Measurements from ENCODE around the gene RHCE. TPM values are rescaled to one million over a fixed set of nuclear protein-coding genes. Genes with fewer than 3 reads are reported as not detected.
A peak's percentile ranks its signal among the peaks of the same experiment; 100 is the strongest.
"Not testable (repeated sequence)": the region's sequence is repeated elsewhere in the genome, so short reads cannot be mapped to it uniquely, and the experiment has no call there.

Gene RHCE
- total RNA-seq, 1 experiment from 2014 or later = 0.92 TPM

DNA sequence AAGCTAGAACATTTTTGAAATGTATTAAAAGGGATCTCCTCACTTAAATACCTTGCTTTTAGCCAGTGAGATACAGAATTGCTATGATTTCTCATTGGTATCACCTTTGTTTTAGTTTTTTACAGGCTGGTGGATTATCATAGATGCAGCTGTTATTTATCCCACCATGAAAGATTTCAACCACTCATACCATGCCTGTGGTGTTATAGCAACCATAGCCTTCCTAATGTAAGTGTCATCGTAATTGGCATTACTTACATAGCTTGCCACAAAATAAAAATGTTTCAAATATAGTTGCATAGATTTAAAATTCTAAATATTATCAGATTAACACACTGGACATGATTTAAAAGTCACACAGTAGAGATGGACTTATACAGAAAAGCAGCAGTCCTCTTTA lies 77.8 kb downstream of the RHCE start:
- DNase-seq (ENCODE audit: low read depth) = peak; percentile 60

DNA sequence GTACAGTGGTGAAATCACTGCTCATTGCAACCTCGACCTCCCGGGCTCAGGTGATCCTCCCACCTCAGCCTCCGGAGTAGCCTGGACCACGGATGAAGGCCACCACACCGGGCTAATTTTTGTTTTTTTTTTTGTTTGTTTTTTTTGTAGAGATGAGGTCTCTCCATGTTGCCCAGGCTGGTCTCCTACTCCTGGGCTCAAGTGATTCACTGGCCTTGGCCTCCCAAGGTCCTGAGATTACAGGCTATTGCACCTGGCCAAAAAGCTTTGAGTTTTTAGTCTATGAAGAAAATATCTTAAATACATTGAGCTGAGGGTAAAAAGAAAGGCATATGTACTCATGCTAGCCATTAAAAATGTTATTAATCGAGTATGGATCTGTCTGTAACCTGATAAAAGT lies 78.9 kb downstream of the RHCE start:
- no peak for DNase-seq (ENCODE audit: low read depth)

DNA sequence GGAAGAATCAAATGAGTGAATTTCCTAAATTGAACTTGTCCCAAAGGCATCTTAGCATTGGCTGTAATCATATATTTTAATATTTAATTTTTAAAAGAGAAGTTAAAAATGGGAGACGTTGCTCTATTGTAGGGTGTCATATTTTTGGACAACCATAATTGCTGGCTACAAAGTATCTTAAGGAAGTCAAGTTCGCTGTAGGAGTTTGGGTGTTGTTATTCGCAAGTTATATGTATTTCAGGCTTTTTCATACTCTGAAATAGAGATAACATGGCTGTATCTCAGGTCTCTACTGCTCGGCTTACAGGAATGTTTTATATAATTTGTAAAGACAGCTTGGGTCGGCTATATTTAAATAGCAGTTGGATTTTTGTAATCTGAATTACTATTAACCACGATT lies 81.6 kb downstream of the RHCE start:
- no peak for DNase-seq (ENCODE audit: low read depth)

DNA sequence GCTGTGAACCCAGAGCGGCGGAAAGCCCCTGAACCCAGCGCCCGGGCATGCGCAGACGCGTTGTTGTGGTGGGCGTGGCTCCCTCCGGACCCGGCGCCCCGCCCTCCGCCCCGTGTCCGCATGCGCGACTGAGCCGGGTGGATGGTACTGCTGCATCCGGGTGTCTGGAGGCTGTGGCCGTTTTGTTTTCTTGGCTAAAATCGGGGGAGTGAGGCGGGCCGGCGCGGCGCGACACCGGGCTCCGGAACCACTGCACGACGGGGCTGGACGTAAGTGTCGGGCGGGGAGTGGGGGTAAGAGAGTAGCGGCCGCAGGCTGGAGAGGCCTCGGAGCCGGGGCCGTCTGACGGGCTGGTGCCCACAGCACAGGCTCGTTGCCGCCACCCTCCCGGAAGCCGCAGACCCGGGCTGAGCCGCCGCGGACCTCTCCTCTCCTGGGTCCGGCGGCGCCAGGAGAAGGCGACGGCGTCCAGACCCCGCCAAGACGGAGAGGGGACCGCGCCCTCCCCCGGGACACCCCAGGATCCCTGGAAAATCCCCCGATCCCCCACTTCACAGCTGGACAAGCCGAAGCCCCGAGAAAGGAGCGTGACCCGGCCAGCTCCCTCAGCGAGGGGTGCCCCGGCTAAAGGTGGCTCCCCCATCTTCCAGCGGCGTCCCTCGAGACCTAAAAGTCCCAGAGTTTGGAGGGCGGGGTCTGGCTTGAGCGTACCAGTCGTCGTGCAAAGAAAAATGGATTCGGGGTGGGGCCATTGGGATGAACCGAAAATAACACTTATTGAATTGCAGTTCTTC lies 82.2 kb downstream of the RHCE start, which contains the start of gene TMEM50A:
TMEM50A (plus strand) TSS at position 147 of the 794 bp plus-strand sequence. CDS start 2,153 bp downstream, outside the sequence.
- peak; percentile 86 for DNase-seq (ENCODE audit: low read depth)

DNA sequence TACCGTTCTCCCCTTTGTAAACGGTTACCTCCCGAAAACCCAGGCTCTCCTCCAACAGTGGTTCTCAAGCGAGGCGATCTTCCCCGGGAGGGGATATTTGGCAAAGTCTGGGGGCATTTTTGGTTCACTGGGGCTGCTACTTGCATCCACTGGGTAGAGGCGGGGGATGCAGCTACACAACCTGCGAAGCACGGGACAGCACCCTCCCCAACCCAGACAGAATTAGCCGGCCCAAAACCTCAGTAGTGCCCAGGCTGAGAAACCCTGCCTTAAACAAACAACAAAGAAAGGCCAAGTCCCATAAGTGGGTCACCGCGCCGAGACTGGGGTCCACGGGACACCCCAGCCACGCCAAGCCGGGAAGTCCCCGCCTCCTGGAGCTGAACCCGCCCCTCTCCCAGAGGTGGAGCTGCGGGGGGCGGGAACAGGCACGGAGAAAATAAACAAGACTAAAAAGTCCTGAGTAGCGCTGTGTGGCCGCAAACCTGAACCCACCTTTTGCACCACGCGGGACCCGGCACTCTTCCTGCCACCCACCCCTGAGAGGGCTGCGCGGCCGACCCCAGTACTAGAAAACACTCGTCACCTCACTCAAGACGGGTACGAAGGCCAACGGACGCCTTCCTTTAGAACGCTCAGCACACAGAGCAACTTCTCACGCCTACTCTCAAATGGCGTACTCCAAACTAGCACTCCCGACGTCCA lies 83.0 kb downstream of the RHCE start:
- DNase-seq (ENCODE audit: low read depth) = not testable (repeated sequence)

DNA sequence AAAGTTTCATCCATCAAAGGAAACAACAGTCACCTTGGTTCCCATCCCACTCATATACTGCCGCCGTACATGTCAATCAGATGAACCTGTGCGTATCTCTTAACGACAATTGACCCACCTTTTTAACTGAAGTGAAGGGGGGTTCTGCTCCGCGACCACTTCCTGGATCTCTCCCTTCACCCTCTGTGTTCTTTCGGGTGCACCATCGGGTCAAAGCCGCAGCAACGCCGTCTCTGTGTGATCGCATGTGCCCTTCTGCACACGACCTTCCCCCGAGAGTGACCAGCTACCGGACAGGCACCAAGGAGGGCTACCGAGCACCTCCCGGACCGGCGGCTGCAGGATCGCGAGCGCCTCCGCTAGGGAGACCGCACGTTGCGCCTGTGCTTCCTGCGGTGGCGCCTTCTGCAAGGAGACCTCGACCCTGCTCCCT lies 83.7 kb downstream of the RHCE start:
- DNase-seq (ENCODE audit: low read depth) = not testable (repeated sequence)

DNA sequence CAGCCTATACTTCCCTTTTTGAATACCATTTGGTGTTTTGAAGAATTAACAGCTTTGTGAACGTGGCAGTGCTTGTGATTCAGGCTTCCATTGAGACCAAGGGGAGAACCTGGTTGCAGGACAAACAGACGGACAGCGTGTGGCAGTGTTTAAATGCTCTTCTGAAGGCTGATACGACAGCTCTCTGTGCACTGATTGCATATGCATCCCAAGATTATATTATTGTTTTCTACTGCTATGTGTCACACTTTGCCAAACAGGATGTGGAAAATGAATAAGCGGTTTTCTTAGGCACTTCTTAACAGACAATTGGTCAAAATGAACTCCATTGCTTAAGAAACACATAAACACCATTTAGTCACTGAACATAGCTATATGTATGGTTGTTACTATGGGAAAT lies 90.7 kb downstream of the RHCE start:
- DNase-seq (ENCODE audit: low read depth) = not testable (repeated sequence)

DNA sequence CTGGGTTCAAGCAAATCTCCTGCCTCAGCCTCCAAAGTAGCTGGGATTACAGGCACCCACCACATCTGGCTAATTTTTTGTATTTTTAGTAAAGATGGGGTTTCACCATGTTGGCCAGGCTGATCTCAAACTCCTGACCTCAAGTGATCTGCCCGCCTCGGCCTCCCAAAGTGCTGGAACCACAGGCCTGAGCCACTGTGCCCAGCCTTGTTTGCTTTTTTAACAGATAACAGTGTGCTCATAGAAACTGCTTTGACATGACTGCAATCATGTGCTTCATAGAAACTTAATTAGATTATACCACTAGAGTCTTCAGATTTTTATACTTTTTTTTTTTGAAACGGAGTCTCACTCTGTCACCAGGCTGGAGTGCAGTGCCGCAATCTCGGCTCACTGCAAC lies 91.3 kb downstream of the RHCE start:
- not testable (repeated sequence) for DNase-seq (ENCODE audit: low read depth)

DNA sequence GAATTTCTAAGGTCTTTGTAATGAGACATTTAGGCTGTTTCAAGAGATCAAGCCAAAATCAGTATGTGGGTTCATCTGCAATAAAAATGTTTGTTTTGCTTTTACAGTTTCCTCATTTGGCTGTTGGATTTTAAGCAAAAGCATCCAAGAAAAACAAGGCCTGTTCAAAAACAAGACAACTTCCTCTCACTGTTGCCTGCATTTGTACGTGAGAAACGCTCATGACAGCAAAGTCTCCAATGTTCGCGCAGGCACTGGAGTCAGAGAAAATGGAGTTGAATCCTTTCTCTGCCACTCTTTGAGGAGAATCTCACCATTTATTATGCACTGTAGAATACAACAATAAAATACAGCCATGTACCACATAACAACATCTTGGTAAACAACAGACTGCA lies 91.8 kb downstream of the RHCE start:
- not testable (repeated sequence) for DNase-seq (ENCODE audit: low read depth)

DNA sequence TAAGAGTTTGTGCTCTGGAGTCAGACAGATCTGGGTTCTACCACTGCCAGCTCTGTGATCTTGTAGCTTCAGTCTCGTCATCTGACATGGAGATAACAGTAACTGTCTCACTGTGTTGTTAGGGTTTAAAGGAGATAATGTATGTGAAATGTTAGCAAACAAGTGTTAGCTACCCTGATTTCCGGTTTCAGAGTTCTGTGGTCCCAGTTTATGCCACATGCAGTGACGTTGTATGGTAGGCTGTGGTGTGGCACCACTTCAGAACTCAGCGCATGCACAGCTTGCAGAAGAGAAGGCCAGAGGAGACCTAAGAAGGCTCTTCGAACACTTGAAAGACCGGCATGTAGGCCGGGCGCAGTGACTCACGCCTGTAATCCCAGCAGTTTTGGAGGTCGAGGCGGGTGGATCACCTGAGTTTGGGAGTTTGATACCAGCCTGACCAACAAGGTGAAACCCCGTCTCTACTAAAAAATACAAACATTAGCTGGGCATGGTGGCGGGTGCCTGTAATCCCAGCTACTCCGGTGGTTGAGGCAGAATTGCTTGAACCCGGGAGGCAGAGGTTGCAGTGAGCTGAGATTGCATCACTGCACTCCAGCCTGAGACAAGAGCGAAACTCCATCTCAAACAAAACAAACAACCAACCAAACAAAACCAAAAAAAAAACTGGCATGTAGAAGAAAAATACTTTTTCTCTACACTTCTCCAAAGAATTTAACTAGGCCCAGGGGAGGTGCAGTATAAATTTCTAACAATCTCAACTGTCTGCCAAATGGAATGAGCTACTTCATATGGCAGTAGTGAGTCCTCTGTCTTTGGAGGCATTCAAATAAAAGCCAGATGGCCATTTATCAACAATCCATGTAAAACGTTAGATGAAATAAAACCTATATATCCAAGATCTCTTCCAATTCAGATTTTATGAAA lies 92.5 kb downstream of the RHCE start:
- DNase-seq (ENCODE audit: low read depth) = not testable (repeated sequence)

DNA sequence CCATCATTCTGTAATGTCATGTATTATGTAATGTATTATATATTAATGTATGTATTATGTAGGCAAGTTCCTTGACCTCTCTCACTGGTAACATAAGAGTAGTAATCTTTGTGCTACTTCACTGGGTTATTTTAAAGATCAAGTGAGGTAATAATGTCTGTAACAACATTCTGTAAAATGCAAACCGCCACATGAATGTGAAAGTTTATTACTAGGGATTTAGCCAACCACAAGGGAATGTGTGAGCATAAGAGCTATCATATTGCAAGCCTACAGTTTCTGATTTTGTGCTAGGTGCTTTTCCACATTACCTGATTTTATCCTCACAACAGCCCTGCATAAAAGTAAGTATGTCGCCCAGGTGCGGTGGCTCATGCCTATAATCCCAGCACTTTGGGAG lies 96.2 kb downstream of the RHCE start:
- not testable (repeated sequence) for DNase-seq (ENCODE audit: low read depth)

DNA sequence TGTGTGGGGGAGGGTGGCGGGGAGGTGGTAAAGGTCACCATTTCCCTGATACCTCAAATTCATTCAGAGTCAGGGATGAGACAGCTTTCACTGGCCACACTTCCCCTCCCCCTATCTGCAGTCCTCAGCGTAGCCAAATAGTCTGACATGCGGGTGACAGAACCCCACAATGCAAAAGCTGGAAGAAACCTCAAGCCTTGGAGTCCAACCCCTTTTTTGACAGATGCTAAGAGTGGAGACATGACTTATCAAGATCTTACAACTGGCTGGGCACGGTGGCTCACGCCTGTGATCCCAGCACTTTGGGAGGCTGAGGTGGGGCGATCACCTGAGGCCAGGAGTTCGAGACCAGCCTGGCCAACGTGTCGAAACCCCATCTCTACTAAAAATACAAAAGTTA lies 98.5 kb downstream of the RHCE start:
- not testable (repeated sequence) for DNase-seq (ENCODE audit: low read depth)

DNA sequence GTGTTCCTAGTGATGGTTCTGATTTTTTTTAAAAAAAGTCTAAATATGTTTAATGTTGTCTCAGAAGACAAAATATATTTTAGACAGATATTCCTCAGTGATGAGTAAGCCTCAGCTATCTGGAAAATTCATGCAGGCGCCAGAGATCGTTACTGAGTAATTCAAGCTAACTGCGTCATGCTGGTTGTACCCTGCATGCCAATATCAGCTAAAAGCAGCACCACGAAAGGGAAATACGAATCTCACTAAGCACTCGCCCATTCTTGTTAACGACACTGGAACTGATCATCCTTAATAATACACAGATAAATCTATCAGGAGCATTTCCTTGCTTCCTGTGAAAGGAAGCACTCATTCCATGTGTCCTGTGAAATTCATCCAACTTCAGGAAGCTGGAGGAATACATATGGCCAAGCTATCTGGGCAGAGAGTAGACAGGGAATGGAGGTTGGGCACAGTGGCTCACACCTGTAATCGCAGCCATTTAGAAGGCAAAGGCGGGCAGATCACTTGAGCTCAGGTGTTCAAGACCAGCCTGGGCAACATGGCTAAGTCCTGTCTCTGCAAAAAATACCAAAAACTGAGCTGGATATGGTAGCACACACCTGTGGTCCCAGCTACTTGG lies 100.2 kb downstream of the RHCE start:
- DNase-seq (ENCODE audit: low read depth) = not testable (repeated sequence)

DNA sequence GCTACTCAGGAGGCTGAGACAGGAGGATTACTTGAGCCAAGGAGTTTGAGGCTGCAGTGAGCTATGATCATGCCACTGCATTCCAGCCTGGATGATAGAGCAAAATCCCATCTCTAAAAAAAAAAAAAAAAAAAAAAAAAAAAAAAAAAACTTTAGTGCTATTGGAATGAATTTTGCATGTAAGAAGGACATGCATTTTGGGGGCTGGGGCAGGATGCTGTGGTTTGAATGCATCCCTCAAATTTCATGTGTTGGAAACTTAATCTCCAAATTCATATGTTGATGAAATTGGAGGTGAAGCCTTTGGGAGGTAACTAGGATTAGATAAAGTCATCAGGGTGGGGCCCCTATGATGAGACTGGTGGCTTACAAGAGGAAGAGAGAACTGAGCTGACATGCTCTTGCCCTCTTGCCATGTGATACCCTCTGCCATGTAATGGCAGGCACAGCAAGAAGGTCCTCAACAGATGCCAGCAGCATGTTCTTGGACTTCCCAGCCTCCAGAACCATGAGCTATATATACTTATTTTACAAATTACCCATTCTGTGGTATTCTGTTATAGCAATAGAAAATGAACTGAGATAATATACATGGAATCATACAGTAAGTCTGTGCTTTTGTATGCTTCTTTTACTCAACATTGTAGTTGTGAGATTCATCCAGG lies 107.7 kb downstream of the RHCE start:
- not testable (repeated sequence) for DNase-seq (ENCODE audit: low read depth)

Other genes starting within 250 kb of the RHCE start
- gene SYF2, start 188.3 kb downstream of the RHCE start, total RNA-seq (2014; rRNA removed) = 50.4 and 52.6 TPM in 2 replicates
- gene RSRP1, start 173.4 kb downstream of the RHCE start, total RNA-seq (2014; rRNA removed) = 65.3 and 75.0 TPM in 2 replicates
- not detected in 2 replicates for gene RHD, start 148.3 kb downstream of the RHCE start, total RNA-seq (2014; rRNA removed)
- gene TMEM50A, start 82.5 kb downstream of the RHCE start, total RNA-seq (2014; rRNA removed) = 83.0 and 94.0 TPM in 2 replicates
- gene MACO1, start 10.1 kb upstream of the RHCE start, total RNA-seq (2014; rRNA removed) = 12.8 and 14.5 TPM in 2 replicates
- 13.1 and 13.2 TPM in 2 replicates for gene LDLRAP1, start 122.8 kb upstream of the RHCE start, total RNA-seq (2014; rRNA removed)
- 0.45 and 2.1 TPM in 2 replicates for gene MAN1C1, start 196.0 kb upstream of the RHCE start, total RNA-seq (2014; rRNA removed)

All from LHCN-M2 (cell line).